Subcutaneous adipose tissue (tissue), 4 donors: ENCODE results near the gene MGAT5B. TPM values are rescaled to one million over a fixed set of nuclear protein-coding genes. Genes with fewer than 3 reads are reported as not detected.

Experiments
- CTCF ChIP-seq: fragments of 450-650 bp; IDR thresholded peaks from one replicate; pipeline ENCODE4 v1.5.1; 2016; ENCODE audit warnings: low read depth, mild to moderate bottlenecking, control low read depth, antibody characterized with exemption, moderate library complexity
- total RNA-seq, 4 donors: library from RNA; depleted of rRNA; stranded (reverse); fragments of >200 nt; gene quantifications; one replicate each; pipeline ENCODE4 v1.1.0, GENCODE V29; 2016

Gene MGAT5B
- total RNA-seq, 4 donors from 2014 or later, result 0.19 to 0.88 TPM; not detected in 2

DNA sequence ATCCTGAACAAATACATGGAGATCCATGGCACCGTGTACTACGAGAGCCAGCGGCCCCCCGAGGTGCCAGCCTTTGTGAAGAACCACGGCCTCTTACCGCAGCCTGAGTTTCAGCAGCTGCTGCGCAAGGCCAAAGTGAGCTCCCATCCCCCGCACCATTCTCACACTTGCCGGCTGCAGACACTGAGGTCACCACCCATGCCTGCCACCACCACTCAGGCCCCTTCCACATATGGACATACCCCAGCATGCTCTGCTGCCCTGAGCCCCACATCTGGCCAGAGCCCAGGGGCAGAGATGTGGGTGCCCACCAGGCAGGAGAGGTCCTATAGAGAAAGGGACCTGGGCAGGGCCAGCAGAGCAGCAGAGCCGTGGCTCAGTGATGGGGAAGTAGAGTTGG, 69.8 kb downstream of the MGAT5B start:
- no peak for TF ChIP-seq CTCF

DNA sequence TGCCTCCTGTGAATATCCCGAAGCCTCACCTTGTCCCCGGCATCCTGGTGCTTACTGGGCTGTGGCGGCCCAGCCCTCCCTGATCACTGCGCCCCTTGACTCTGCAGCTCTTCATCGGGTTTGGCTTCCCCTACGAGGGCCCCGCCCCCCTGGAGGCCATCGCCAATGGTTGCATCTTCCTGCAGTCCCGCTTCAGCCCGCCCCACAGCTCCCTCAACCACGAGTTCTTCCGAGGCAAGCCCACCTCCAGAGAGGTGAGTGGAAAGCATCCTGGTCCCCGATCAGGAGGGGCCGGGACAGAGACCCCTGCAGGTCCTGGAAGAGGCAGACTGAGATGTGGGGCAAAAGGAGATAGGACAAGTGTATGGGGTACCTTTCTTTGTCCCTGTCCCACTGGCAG, 72.1 kb downstream of the MGAT5B start:
- no peak for TF ChIP-seq CTCF

DNA sequence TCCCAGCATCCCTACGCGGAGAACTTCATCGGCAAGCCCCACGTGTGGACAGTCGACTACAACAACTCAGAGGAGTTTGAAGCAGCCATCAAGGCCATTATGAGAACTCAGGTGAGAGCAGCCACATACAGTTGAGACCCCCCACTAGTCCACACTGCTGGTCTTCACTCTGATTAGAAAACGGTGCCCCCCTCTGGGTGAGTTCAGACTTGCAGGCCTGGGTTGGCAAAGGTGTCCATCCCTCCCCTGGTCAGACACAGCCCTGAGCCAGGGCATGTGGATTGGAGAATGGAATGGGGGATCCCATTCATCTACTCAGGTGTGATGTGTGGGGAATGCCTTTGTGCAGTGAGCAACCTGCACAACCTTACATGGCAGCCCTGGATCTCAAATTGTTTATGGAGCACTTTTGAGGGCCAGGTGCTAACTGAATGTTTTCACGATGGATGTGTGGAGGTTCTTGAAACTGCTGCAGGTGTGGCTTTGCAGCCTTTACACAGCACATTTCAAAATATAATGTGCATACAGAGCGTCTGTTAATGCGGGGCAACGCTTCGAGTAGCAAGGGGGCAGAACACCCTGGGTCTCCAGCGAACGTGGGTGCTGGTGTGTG, 72.6 kb downstream of the MGAT5B start:
- TF ChIP-seq CTCF, result no peak

GRCh38 chr17:76943202-76943601, 75.0 kb downstream of the MGAT5B start:
- no peak for TF ChIP-seq CTCF

DNA sequence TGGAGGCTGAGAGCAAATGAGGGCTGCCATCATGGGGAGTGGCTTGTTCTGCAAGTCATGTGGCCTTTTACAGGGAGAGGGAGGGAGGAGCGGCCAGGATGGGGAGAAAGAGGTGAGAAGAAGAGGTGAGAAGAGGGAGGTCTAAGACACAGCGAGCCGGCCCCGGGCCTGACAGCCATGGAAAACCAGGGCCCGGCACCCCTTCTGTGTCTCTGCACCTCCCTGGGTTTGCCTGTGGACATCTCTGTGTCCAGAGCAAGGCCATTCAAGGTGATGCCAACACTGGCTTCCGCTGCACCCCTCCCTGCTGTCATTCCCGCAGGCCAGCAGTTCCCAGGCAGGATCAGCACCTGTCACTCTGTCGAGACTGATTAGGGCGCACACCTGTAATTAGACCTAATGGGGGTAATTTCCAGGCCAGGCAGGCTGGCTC, 75.6 kb downstream of the MGAT5B start:
- TF ChIP-seq CTCF, result no peak

DNA sequence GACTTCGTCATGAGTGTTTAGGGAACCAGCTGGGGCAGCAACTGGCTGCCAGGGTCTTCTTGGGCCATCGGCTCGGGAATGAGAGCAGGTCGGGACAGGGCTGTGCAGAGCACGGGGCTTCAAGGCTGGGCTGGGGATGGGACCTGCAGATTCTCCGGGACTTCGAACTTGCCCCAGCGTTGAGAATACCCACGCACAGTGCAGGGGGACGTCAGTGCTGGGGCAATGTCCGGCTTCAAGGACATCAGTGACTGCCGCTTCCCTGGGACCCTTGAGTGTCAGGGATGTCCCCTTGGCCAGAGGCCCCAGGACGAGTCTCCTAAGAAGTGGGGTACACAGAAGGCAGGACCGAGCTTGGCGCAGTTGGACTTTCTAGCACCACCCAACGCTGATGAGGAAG, 76.3 kb downstream of the MGAT5B start:
- TF ChIP-seq CTCF, result no peak

DNA sequence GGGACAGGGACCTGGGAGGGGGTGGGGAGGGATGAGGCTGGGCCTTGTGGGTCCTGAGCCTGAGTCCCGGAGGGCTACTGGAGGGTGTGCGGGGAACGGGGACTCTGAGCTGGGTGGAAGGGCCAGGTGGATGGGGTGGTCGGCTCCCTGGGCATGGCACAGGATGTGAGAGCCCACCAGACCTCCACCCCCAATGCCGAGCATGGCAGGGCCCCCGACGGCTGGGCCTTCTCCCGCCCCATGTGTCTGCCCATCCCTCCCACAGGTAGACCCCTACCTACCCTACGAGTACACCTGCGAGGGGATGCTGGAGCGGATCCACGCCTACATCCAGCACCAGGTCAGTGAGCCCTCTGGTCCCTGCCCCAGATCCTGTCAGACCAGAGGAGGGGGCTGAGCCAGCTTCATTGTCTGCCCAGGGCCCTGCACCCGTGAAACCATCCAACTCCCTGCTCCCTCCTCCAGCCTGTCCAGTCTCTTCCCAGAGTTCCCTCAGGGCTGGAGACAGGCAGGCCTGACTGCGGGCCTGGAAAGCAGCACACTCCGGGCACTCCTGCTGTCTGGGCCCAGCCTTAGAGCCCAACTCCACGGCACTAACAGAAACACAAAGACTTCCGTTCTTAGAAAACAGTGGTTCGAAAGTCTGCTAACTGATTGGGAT, 78.0 kb downstream of the MGAT5B start:
- TF ChIP-seq CTCF, result no peak
